LNCaP clone FGC (cell line): ENCODE measurements around the gene RUVBL1.

Experiments
- DNase-seq: peaks from one replicate; pipeline ENCODE4 v3.0.0-alpha.2; 2011; ENCODE audit warnings: low read depth
- H3K4me3 ChIP-seq: 2 replicates; pipeline ENCODE4 v1.5.1; 2011; ENCODE audit warnings: mild to moderate bottlenecking, low read depth, low read length, control low read depth
- CTCF ChIP-seq: IDR thresholded peaks from 2 replicates; pipeline ENCODE4 v1.5.1; 2012; ENCODE audit warnings: mild to moderate bottlenecking; ENCODE audit not compliant: control insufficient read depth, insufficient read depth; ENCODE audit errors: extremely low read depth

RUVBL1 gene

GRCh38 chr3:128052595-128053351 is 70.8 kb downstream of the RUVBL1 start:
- peak overlapping the region; percentile 68 for H3K4me3 ChIP-seq
- no peak for DNase-seq
- no peak for TF ChIP-seq CTCF

- peak within 1 kb of the TSS; percentile 85 for H3K4me3 ChIP-seq
- DNase-seq, result peak; percentile 74
- no peak for TF ChIP-seq CTCF
These were observed 71.6 kb downstream of the RUVBL1 start, which contains the start of gene SEC61A1 for GRCh38 chr3:128051837-128052594. Gene SEC61A1 (plus strand): TSS chr3:128052437. CDS start chr3:128052553, 116 bp downstream.

- TF ChIP-seq CTCF, result no peak
- DNase-seq, result no peak
- peak overlapping the region; percentile 85 for H3K4me3 ChIP-seq
These were observed 72.2 kb downstream of the RUVBL1 start for GRCh38 chr3:128051459-128051836.

- peak; percentile 50 for DNase-seq
- TF ChIP-seq CTCF, result no peak
- H3K4me3 ChIP-seq, result peak overlapping the region; percentile 85
These were observed 73.0 kb downstream of the RUVBL1 start for GRCh38 chr3:128050597-128050996.

GRCh38 chr3:128041344-128041743 is 82.3 kb downstream of the RUVBL1 start:
- H3K4me3 ChIP-seq, result no peak overlapping the region
- DNase-seq, result no peak
- TF ChIP-seq CTCF, result no peak

GRCh38 chr3:128040660-128041059 is 83.0 kb downstream of the RUVBL1 start:
- TF ChIP-seq CTCF, result no peak
- H3K4me3 ChIP-seq, result no peak overlapping the region
- DNase-seq, result no peak
